Pons (tissue), 1 donor: ENCODE data around the gene SLC4A11.
A peak's percentile ranks its signal among the peaks of the same experiment; 100 is the strongest.

Experiments used
- DNase-seq: peaks from one replicate; pipeline ENCODE4 v3.0.0-alpha.2; 2016; ENCODE audit warnings: low spot score

The SLC4A11 gene

GRCh38 chr20:3239026-3239866 lies at the start of gene SLC4A11:
Gene SLC4A11 (minus strand): TSS chr20:3239190. CDS start chr20:3239137, 53 bp downstream.
- DNase-seq: no peak

- no peak for DNase-seq
These were observed 44.3 kb upstream of the SLC4A11 start for GRCh38 chr20:3283222-3283820.

- DNase-seq: no peak
These were observed 43.6 kb upstream of the SLC4A11 start for GRCh38 chr20:3282271-3283221.

- DNase-seq: no peak
These were observed 42.4 kb upstream of the SLC4A11 start for GRCh38 chr20:3281437-3281836.

GRCh38 chr20:3279761-3280160 lies 40.8 kb upstream of the SLC4A11 start:
- DNase-seq: no peak

GRCh38 chr20:3277686-3278465 lies 38.9 kb upstream of the SLC4A11 start:
- DNase-seq: no peak

- peak; percentile 43 for DNase-seq
These were observed 37.7 kb upstream of the SLC4A11 start for GRCh38 chr20:3276680-3277015.

GRCh38 chr20:3275966-3276679 lies 37.1 kb upstream of the SLC4A11 start:
- no peak for DNase-seq

GRCh38 chr20:3275064-3275935 lies 36.3 kb upstream of the SLC4A11 start:
- no peak for DNase-seq

- no peak for DNase-seq
These were observed 34.4 kb upstream of the SLC4A11 start for GRCh38 chr20:3273371-3273770.

- no peak for DNase-seq
These were observed 31.1 kb upstream of the SLC4A11 start for GRCh38 chr20:3270051-3270450.

GRCh38 chr20:3262566-3262965 lies 23.6 kb upstream of the SLC4A11 start:
- DNase-seq: no peak

GRCh38 chr20:3258429-3258828 lies 19.4 kb upstream of the SLC4A11 start:
- DNase-seq: no peak

- DNase-seq: no peak
These were observed 16.7 kb upstream of the SLC4A11 start for GRCh38 chr20:3255728-3256127.

- peak; percentile 59 for DNase-seq
These were observed 12.8 kb upstream of the SLC4A11 start for GRCh38 chr20:3251806-3252205.

- DNase-seq: no peak
These were observed 11.1 kb upstream of the SLC4A11 start for GRCh38 chr20:3250091-3250504.

- no peak for DNase-seq
These were observed 10.0 kb upstream of the SLC4A11 start for GRCh38 chr20:3248993-3249347.

GRCh38 chr20:3248167-3248992 lies 9.4 kb upstream of the SLC4A11 start:
- DNase-seq: no peak

- DNase-seq: no peak
These were observed 8.6 kb upstream of the SLC4A11 start for GRCh38 chr20:3247638-3248037.
